Transverse colon (tissue), 4 donors: ENCODE data around the gene PLTP. TPM values are rescaled to one million over a fixed set of nuclear protein-coding genes. Genes with fewer than 3 reads are reported as not detected.
A peak's percentile ranks its signal among the peaks of the same experiment; 100 is the strongest.

Experiments
- DNase-seq: peaks from one replicate; pipeline ENCODE4 v3.0.0-alpha.2; 2019
- H3K27ac ChIP-seq, 4 donors: fragments of 200-600 bp; sonication (generic); 2 replicates each; pipeline ENCODE4 v1.5.1; 2016 to 2018; ENCODE audit warnings: inconsistent platforms in 4 of 4
- H3K27me3 ChIP-seq: fragments of 200-600 bp; sonication (generic); 2 replicates; pipeline ENCODE4 v1.5.1; 2017; ENCODE audit warnings: inconsistent platforms
- H3K36me3 ChIP-seq, 4 donors: fragments of 200-600 bp; sonication (generic); 2 replicates each; pipeline ENCODE4 v1.5.1; 2017 to 2019; ENCODE audit warnings: inconsistent platforms in 4 of 4
- H3K4me1 ChIP-seq, 4 donors: fragments of 200-600 bp; sonication (generic); 2 replicates each; pipeline ENCODE4 v1.5.1; 2017 to 2020; ENCODE audit warnings: inconsistent platforms in 4 of 4
- H3K4me3 ChIP-seq, 4 donors: fragments of 200-600 bp; sonication (generic); 1 replicate in 1 of 4; 2 replicates in 3 of 4; pipeline versions ENCODE4 v1.5.1 to v1.6.1; 2017 to 2019; ENCODE audit warnings: inconsistent platforms in 4 of 4
- H3K9me3 ChIP-seq, 2 donors: fragments of 200-600 bp; sonication (generic); 2 replicates each; pipeline ENCODE4 v1.5.1; 2017 to 2019; ENCODE audit warnings: inconsistent platforms in 2 of 2
- EP300 ChIP-seq: sonication (generic); formaldehyde crosslinking; IDR thresholded peaks from one replicate; pipeline ENCODE4 v1.6.1; 2017; ENCODE audit warnings: antibody characterized with exemption, low read depth
- POLR2A ChIP-seq: fragments of 450-650 bp; IDR thresholded peaks from one replicate; pipeline ENCODE4 v1.6.1; 2016; ENCODE audit warnings: antibody characterized with exemption, mild to moderate bottlenecking, moderate library complexity
- POLR2AphosphoS5 ChIP-seq, 3 donors: sonication (generic); formaldehyde crosslinking; IDR thresholded peaks; one replicate each; pipeline ENCODE4 v1.6.1; 2016; ENCODE audit warnings: antibody characterized with exemption in 3 of 3
- WGBS, 2 donors: methylation state at CpG; one replicate each; pipeline ENCODE4 v1.1.5; 2018; ENCODE audit warnings: low coverage in 1 of 2; 5-methylcytosine and 5-hydroxymethylcytosine counted together
- in situ Hi-C, 4 donors: fragments of 200-750 bp; cut with MboI; loops; one replicate each; pipeline versions ENCODE4 v1.15.0 to v1.15.1; 2017; ENCODE audit warnings: low sequenced_read_pairs in 3 of 4, low pct_ligation_motif_present in 1 of 4, low pct_unique_long_range_greater_than_20kb in 1 of 4
- intact Hi-C: fragments of 100-400 bp; cut with DNase I; formaldehyde crosslinking; loops from one replicate; pipeline ENCODE4 v1.15.1; 2023; ENCODE audit warnings: low total_unique reads
- total RNA-seq, 4 donors: library from RNA; depleted of rRNA; stranded (reverse); fragments of >200 nt; gene quantifications; one replicate each; pipeline ENCODE4 v1.1.0, GENCODE V29; 2016
- TF ChIP-seq, protein P1 (sequence below), 5 experiments: fragments of 200-600 bp in 3 of 5; fragments of 450-650 bp in 2 of 5; sonication (generic) in 3 of 5; IDR thresholded peaks; 1 replicate in 2 of 5; 2 replicates in 3 of 5; pipeline ENCODE4 v1.5.1; 2016 to 2017; ENCODE audit warnings: antibody characterized with exemption in 5 of 5, inconsistent platforms in 3 of 5, mild to moderate bottlenecking in 2 of 5, moderate library complexity in 1 of 5

Gene PLTP
- total RNA-seq, 4 donors from 2014 or later = 17.7 to 79.9 (median 59.9) TPM

DNA sequence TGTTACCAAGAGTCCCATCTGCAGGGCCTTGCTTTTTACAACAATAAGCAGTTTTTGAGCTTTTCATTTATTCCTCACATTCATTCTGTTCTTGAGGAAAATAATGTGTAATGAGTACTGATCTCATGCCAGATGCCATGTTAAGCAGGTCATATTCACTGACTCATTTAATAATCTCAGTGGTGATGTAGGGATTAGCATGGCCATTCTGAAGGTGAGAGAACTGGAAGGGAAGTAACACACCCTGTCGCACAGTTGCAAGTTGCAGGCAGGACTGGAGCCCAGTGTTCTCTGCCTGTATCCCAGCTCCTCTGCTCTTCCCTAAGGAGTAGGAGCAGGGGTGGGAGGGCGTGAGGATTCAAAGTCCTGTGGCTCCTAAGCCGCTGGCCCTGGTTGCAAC, 28.1 kb upstream of the PLTP start:
- WGBS, 2 donors = 94% methylated on average over 3 of the region's 3 CpGs; no CpG with 5 or more reads in 1 of the 2 donors
- no peak for DNase-seq
- H3K27ac ChIP-seq = no peak overlapping the region
- H3K27me3 ChIP-seq = no peaks in the 10 kb centered on the region
- in situ Hi-C loops (loop anchor here in 1 of 4 donors (10.0 kb wide), 1 partner anchor 115 kb away; the partner anchor contains the start of gene TNNC2), intact Hi-C loops (no loop called here)
- no peak overlapping the region for H3K4me3 ChIP-seq
- peaks cover 0 to 70% (median 32%) of the 10 kb centered on the region in 4 donors for H3K36me3 ChIP-seq
- TF ChIP-seq POLR2AphosphoS5 (IDR thresholded peaks at IDR 0.05) (no peak), EP300 (no peak)
- H3K9me3 ChIP-seq = no peaks in the 10 kb centered on the region
- peaks cover 0 to 11% (median 3%) of the 10 kb centered on the region in 4 donors for H3K4me1 ChIP-seq

GRCh38 chr20:45938727-45939438, 26.9 kb upstream of the PLTP start:
- peaks cover 0 to 11% (median 3%) of the 10 kb centered on the region in 4 donors for H3K4me1 ChIP-seq
- H3K4me3 ChIP-seq = no peak overlapping the region
- TF ChIP-seq, protein P1, sequence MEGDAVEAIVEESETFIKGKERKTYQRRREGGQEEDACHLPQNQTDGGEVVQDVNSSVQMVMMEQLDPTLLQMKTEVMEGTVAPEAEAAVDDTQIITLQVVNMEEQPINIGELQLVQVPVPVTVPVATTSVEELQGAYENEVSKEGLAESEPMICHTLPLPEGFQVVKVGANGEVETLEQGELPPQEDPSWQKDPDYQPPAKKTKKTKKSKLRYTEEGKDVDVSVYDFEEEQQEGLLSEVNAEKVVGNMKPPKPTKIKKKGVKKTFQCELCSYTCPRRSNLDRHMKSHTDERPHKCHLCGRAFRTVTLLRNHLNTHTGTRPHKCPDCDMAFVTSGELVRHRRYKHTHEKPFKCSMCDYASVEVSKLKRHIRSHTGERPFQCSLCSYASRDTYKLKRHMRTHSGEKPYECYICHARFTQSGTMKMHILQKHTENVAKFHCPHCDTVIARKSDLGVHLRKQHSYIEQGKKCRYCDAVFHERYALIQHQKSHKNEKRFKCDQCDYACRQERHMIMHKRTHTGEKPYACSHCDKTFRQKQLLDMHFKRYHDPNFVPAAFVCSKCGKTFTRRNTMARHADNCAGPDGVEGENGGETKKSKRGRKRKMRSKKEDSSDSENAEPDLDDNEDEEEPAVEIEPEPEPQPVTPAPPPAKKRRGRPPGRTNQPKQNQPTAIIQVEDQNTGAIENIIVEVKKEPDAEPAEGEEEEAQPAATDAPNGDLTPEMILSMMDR (IDR thresholded peaks at IDR 0.05) = no peak
- TF ChIP-seq EP300 (no peak), POLR2A (no peak), POLR2AphosphoS5 (IDR thresholded peaks at IDR 0.05) (no peak)
- no peak overlapping the region for H3K27ac ChIP-seq
- in situ Hi-C loops = no loop called here
- no peak for DNase-seq
- no peaks in the 10 kb centered on the region for H3K9me3 ChIP-seq
- WGBS, 2 donors = 93% methylated on average over 10 of the region's 13 CpGs; no CpG with 5 or more reads in 1 of the 2 donors
- intact Hi-C loops = no loop called here
- H3K36me3 ChIP-seq = peaks cover 0 to 60% (median 27%) of the 10 kb centered on the region in 4 donors
- no peaks in the 10 kb centered on the region for H3K27me3 ChIP-seq

DNA sequence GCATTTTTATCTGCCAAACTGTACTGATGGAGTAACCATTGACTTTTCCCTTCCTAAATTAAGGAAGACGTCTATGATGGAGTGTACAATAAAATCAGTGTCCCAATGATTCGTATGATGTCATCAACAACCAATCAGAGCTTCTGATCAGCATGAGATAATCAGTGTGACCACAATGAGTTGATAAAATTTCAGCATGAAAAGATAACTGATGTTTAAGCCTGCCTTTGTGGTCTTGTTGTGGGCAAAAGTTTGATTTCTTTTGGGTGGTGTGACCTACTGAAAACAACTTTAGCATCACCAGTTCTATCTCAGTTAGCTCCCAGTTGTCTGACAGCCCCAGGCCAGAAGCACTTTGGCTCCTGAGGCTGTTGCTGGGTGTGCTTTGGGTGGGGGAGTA, 25.8 kb upstream of the PLTP start:
- TF ChIP-seq, protein P1 (IDR thresholded peaks at IDR 0.05) = no peak
- TF ChIP-seq EP300 (no peak), POLR2A (no peak), POLR2AphosphoS5 (IDR thresholded peaks at IDR 0.05) (no peak)
- no peak for DNase-seq
- Histone ChIP-seq H3K9me3 (no peaks in the 10 kb centered on the region), H3K4me3 (no peak overlapping the region), H3K27ac (no peak overlapping the region), H3K36me3 (peaks cover 0 to 49% (median 21%) of the 10 kb centered on the region in 4 donors), H3K4me1 (peaks cover 7 to 21% (median 10%) of the 10 kb centered on the region in 4 donors), H3K27me3 (no peaks in the 10 kb centered on the region)
- in situ Hi-C loops (no loop called here), intact Hi-C loops (no loop called here)
- WGBS, 2 donors = 65% methylated on average over 2 of the region's 2 CpGs; no CpG with 5 or more reads in 1 of the 2 donors

- DNase-seq = no peak
- Histone ChIP-seq H3K4me3 (peak overlapping the region; percentile 34 to 99 (median 68)), H3K36me3 (peaks cover 0 to 31% (median 15%) of the 10 kb centered on the region in 4 donors), H3K4me1 (peaks cover 7 to 22% (median 10%) of the 10 kb centered on the region in 4 donors), H3K9me3 (no peaks in the 10 kb centered on the region), H3K27ac (peak overlapping the region; percentile 97 to 100 (median 99)), H3K27me3 (no peaks in the 10 kb centered on the region)
- intact Hi-C loops = no loop called here
- in situ Hi-C loops = no loop called here
- 9 to 13% methylated on average over 8 to 21 of the region's 21 CpGs for WGBS, 2 donors
- TF ChIP-seq, protein P1 (IDR thresholded peaks at IDR 0.05) = no peak
- TF ChIP-seq POLR2AphosphoS5 (IDR thresholded peaks at IDR 0.05) (peak in 2 of 3 donors; percentile 3 to 65), POLR2A (no peak), EP300 (no peak)
These were observed 23.6 kb upstream of the PLTP start for GRCh38 chr20:45935416-45936046.
